Endothelial cell of umbilical vein (primary cell): ENCODE measurements around the gene BORCS5. TPM values are rescaled to one million over a fixed set of nuclear protein-coding genes. Genes with fewer than 3 reads are reported as not detected.

Experiments
- BruUV-seq: library from RNA; stranded (reverse); fragments of 400-500 nt; replicated peaks from 2 replicates; lab custom pipeline; 2021; lab: Mats Ljungman, UMichigan
- CTCF ChIA-PET: fragments of 300-600, 350-600 bp; sonication (Branson Sonifier 250); formaldehyde crosslinking; loops from one replicate; lab custom pipeline; 2021; ENCODE audit warnings: antibody characterized with exemption, inconsistent platforms; lab: Charles Lee
- POLR2A ChIA-PET: fragments of 300-600, 350-600 bp; sonication (Branson Sonifier 250); formaldehyde crosslinking; loops from one replicate; lab custom pipeline; 2021; ENCODE audit warnings: antibody characterized with exemption, inconsistent platforms; lab: Charles Lee
- DNase-seq: peaks from one replicate; pipeline ENCODE4 v3.0.0-alpha.2; 2011; ENCODE audit warnings: low read depth, low spot score
- FAIRE-seq: peaks from 2 replicates; lab custom pipeline; 2011; peaks lifted over from hg19 to GRCh38; lab: Jason Lieb, UNC
- H2AFZ ChIP-seq: 2 replicates; pipeline ENCODE4 v1.6.0; 2012; ENCODE audit warnings: low read depth, low read length, control low read depth, inconsistent platforms
- H3K27ac ChIP-seq: 2 replicates; pipeline ENCODE4 v1.5.1; 2011; ENCODE audit warnings: low read depth, mild to moderate bottlenecking, control low read depth, low read length, moderate library complexity; ENCODE audit not compliant: insufficient read depth
- H3K27me3 ChIP-seq, 2 experiments: 2 replicates each; pipeline versions ENCODE4 v1.6.0 to v1.6.1; 2011; ENCODE audit warnings: low read length in 2 of 2, mixed read lengths in 1 of 2; ENCODE audit not compliant: control insufficient read depth in 2 of 2, insufficient read depth in 2 of 2
- H3K36me3 ChIP-seq, 2 experiments: 2 replicates in 1 of 2; 3 replicates in 1 of 2; pipeline ENCODE4 v1.5.1; 2011; ENCODE audit warnings: low read length in 2 of 2, mild to moderate bottlenecking in 1 of 2, moderate library complexity in 1 of 2; ENCODE audit not compliant: control insufficient read depth in 2 of 2, insufficient read depth in 2 of 2; ENCODE audit errors: extremely low read depth in 1 of 2
- H3K4me1 ChIP-seq: 3 replicates; pipeline ENCODE4 v1.5.1; 2011; ENCODE audit warnings: mild to moderate bottlenecking, low read length; ENCODE audit not compliant: control insufficient read depth, insufficient read depth; ENCODE audit errors: extremely low read depth
- H3K4me2 ChIP-seq: 2 replicates; pipeline ENCODE4 v1.6.1; 2011; ENCODE audit warnings: low read length, control low read depth, mixed read lengths; ENCODE audit not compliant: insufficient read depth
- H3K4me3 ChIP-seq, 3 experiments: fragments of 200-600 bp in 1 of 3; sonication (generic), shearing (Covaris generic) in 1 of 3; replicated peaks in 1 of 3; 2 replicates each; pipeline ENCODE4 v1.5.1; 2011 to 2016; ENCODE audit warnings: control low read depth in 3 of 3, low read length in 3 of 3, mild to moderate bottlenecking in 2 of 3, inconsistent platforms in 1 of 3, low read depth in 1 of 3, moderate library complexity in 1 of 3; ENCODE audit not compliant: insufficient read depth in 1 of 3
- H3K79me2 ChIP-seq: 2 replicates; pipeline ENCODE4 v1.6.0; 2012; ENCODE audit warnings: low read length, inconsistent platforms; ENCODE audit not compliant: control insufficient read depth, insufficient read depth
- H3K9ac ChIP-seq: replicated peaks from 2 replicates; pipeline ENCODE3; 2011; ENCODE audit warnings: low read length, control low read depth; ENCODE audit not compliant: insufficient read depth; ENCODE audit errors: extremely low read depth
- H3K9me1 ChIP-seq: replicated peaks from 3 replicates; pipeline ENCODE4 v1.6.0; 2011; ENCODE audit warnings: mild to moderate bottlenecking, low read length; ENCODE audit not compliant: control insufficient read depth, insufficient read depth; ENCODE audit errors: extremely low read depth
- H3K9me3 ChIP-seq: replicated peaks from 2 replicates; pipeline ENCODE4 v1.5.1; 2012; ENCODE audit warnings: low read length, inconsistent platforms; ENCODE audit not compliant: control insufficient read depth, insufficient read depth
- H4K20me1 ChIP-seq: replicated peaks from 2 replicates; pipeline ENCODE3; 2011; ENCODE audit warnings: mild to moderate bottlenecking, low read length; ENCODE audit not compliant: control insufficient read depth, insufficient read depth; ENCODE audit errors: extremely low read depth
- EZH2 ChIP-seq: IDR thresholded peaks from 2 replicates; pipeline ENCODE4 v1.6.1; 2012; ENCODE audit warnings: borderline replicate concordance, low read depth, mild to moderate bottlenecking, moderate library complexity, low read length, inconsistent platforms; ENCODE audit not compliant: severe bottlenecking
- FOS ChIP-seq: IDR thresholded peaks from 2 replicates; pipeline ENCODE4 v1.6.1; 2011; ENCODE audit warnings: mild to moderate bottlenecking, low read length, moderate library complexity, borderline replicate concordance; ENCODE audit not compliant: insufficient read depth
- GATA2 ChIP-seq: IDR thresholded peaks from 2 replicates; pipeline ENCODE4 v1.7.0; 2011; ENCODE audit warnings: low read depth, mild to moderate bottlenecking, moderate library complexity, mixed read lengths, low read length; ENCODE audit not compliant: insufficient read length, insufficient read depth
- JUN ChIP-seq: IDR thresholded peaks from 2 replicates; pipeline ENCODE4 v1.6.1; 2011; ENCODE audit warnings: borderline replicate concordance, low read depth; ENCODE audit not compliant: insufficient read length, insufficient read depth
- MYC ChIP-seq: IDR thresholded peaks from one replicate; pipeline ENCODE4 v1.6.1; 2011; ENCODE audit warnings: mild to moderate bottlenecking, low read depth, low read length
- POLR2A ChIP-seq: IDR thresholded peaks from 2 replicates; pipeline ENCODE4 v1.6.1; 2012; ENCODE audit warnings: low read depth, mild to moderate bottlenecking, control low read depth, low read length
- POLR2AphosphoS5 ChIP-seq: IDR thresholded peaks from 2 replicates; pipeline ENCODE4 v1.6.1; 2012; ENCODE audit warnings: low read depth, mild to moderate bottlenecking, control low read depth, low read length, moderate library complexity; ENCODE audit not compliant: insufficient read depth
- dilution Hi-C: fragments of 300-500 bp; cut with MboI; formaldehyde crosslinking; loops from one replicate; pipeline ENCODE4 v1.15.0; 2019; ENCODE audit warnings: low sequenced_read_pairs; ENCODE audit not compliant: extremely low pct_ligation_motif_present
- intact Hi-C: fragments of 100-400 bp; cut with micrococcal nuclease; formaldehyde crosslinking; loops from one replicate; pipeline ENCODE4 v1.10.0; 2022
- polyA plus RNA-seq, 4 experiments: library from polyadenylated mRNA; depleted of rRNA in 3 of 4; stranded (reverse) in 3 of 4; unstranded in 1 of 4; fragments of >200 nt; gene quantifications; 2 replicates each; pipeline versions ENCODE4 v1.2.1 to v1.2.3, GENCODE V29; 2011 to 2012; ENCODE audit warnings: missing spikeins in 1 of 4
- total RNA-seq: library from RNA; stranded (reverse); gene quantifications from 2 replicates; pipeline ENCODE4 v1.2.3, GENCODE V29; 2021
- TF ChIP-seq, protein P1 (sequence below): IDR thresholded peaks from 2 replicates; pipeline ENCODE4 v1.6.1; 2011; ENCODE audit not compliant: insufficient read depth, insufficient read length
- TF ChIP-seq, protein P2 (sequence below), 2 donors: IDR thresholded peaks; 1 replicate in 1 of 2; 2 replicates in 1 of 2; pipeline ENCODE4 v1.5.1; 2011; ENCODE audit warnings: low read length in 2 of 2, mild to moderate bottlenecking in 2 of 2, moderate library complexity in 2 of 2, control low read depth in 1 of 2, inconsistent platforms in 1 of 2, low read depth in 1 of 2; ENCODE audit not compliant: insufficient read depth in 1 of 2; ENCODE audit errors: extremely low read depth in 1 of 2

The BORCS5 gene
- total and polyA plus RNA-seq, 2 donors (not counting 3 experiments of a cell fraction or from before 2014, with no cell fraction given) = 8.3 to 10.5 TPM

GRCh38 chr12:12365446-12365802 lies 8.5 kb downstream of the BORCS5 start:
- FAIRE-seq (no peak), DNase-seq (no peak)
- intact Hi-C loops = no loop called here
- Histone ChIP-seq H3K27me3 (no peaks in the 10 kb centered on the region), H3K36me3 (peaks cover 0 to 2% of the 10 kb centered on the region in 2 experiments), H4K20me1 (no peaks in the 10 kb centered on the region), H3K4me1 (no peaks in the 10 kb centered on the region), H3K9me1 (no peaks in the 10 kb centered on the region), H3K4me2 (no peak overlapping the region), H3K27ac (no peak overlapping the region), H2AFZ (no peak overlapping the region), H3K79me2 (no peaks in the 10 kb centered on the region), H3K9ac (no peak overlapping the region), H3K4me3 (no peak overlapping the region), H3K9me3 (no peaks in the 10 kb centered on the region)
- TF ChIP-seq MYC (no peak), POLR2A (no peak), GATA2 (no peak), JUN (no peak), FOS (no peak), EZH2 (no peak), POLR2AphosphoS5 (no peak)
- TF ChIP-seq, protein P1, sequence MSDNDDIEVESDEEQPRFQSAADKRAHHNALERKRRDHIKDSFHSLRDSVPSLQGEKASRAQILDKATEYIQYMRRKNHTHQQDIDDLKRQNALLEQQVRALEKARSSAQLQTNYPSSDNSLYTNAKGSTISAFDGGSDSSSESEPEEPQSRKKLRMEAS = no peak
- TF ChIP-seq, protein P2, sequence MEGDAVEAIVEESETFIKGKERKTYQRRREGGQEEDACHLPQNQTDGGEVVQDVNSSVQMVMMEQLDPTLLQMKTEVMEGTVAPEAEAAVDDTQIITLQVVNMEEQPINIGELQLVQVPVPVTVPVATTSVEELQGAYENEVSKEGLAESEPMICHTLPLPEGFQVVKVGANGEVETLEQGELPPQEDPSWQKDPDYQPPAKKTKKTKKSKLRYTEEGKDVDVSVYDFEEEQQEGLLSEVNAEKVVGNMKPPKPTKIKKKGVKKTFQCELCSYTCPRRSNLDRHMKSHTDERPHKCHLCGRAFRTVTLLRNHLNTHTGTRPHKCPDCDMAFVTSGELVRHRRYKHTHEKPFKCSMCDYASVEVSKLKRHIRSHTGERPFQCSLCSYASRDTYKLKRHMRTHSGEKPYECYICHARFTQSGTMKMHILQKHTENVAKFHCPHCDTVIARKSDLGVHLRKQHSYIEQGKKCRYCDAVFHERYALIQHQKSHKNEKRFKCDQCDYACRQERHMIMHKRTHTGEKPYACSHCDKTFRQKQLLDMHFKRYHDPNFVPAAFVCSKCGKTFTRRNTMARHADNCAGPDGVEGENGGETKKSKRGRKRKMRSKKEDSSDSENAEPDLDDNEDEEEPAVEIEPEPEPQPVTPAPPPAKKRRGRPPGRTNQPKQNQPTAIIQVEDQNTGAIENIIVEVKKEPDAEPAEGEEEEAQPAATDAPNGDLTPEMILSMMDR (IDR thresholded peaks at IDR 0.05; ENCODE audit: extremely low read depth in 1 of 2, insufficient read depth in 1 of 2, low read depth in 1 of 2, low read length in 2 of 2) = no peak
- ChIA-PET CTCF (interaction anchor here (0.9 to 2.1 kb wide), 2 partner anchors 8 to 333 kb away, joined by 3 to 10 read pairs; partner anchors contain the start of gene BORCS5), POLR2A (no interaction called here)
- dilution Hi-C loops = no loop called here
- no TSS peak for BruUV-seq
